Left kidney (tissue), 8 donors: ENCODE measurements around the gene HAVCR1. TPM values are rescaled to one million over a fixed set of nuclear protein-coding genes. Genes with fewer than 3 reads are reported as not detected.
A peak's percentile ranks its signal among the peaks of the same experiment; 100 is the strongest.
"Not testable (repeated sequence)": the region's sequence is repeated elsewhere in the genome, so short reads cannot be mapped to it uniquely, and the experiment has no call there.

Experiments used
- DNase-seq: peaks from one replicate; pipeline ENCODE4 v3.0.0-alpha.2; 2013
- long read RNA-seq, 8 donors: transcript quantifications; one replicate each; lab custom pipeline, GENCODE V29; 2026
- polyA plus RNA-seq: library from polyadenylated mRNA; unstranded; fragments of 120-200 nt; gene quantifications from one replicate; pipeline ENCODE4 v1.2.1, GENCODE V29; 2013; ENCODE audit not compliant: insufficient read length

Gene HAVCR1
- polyA plus RNA-seq: 4.6 TPM
- long read RNA-seq, donor 1: 0 reads
- long read RNA-seq, donor 2: 0 reads
- long read RNA-seq, donor 3: 0 reads
- long read RNA-seq, donor 4: 0 reads
- long read RNA-seq, donor 5: 0 reads
- long read RNA-seq, donor 6: 0 reads
- long read RNA-seq, donor 7: 0 reads
- long read RNA-seq, donor 8: 0 reads

GRCh38 chr5:157059093-157059539, at the start of gene HAVCR1:
Gene HAVCR1, minus strand, starts transcription at chr5:157059116. Its CDS starts 1,173 bp downstream, at chr5:157057943.
- peak; percentile 27 for DNase-seq

- DNase-seq: no peak
Measured at GRCh38 chr5:157107508-157107907, 48.6 kb upstream of the HAVCR1 start.

- DNase-seq: no peak
Measured at GRCh38 chr5:157106630-157107461, 47.9 kb upstream of the HAVCR1 start.

DNA sequence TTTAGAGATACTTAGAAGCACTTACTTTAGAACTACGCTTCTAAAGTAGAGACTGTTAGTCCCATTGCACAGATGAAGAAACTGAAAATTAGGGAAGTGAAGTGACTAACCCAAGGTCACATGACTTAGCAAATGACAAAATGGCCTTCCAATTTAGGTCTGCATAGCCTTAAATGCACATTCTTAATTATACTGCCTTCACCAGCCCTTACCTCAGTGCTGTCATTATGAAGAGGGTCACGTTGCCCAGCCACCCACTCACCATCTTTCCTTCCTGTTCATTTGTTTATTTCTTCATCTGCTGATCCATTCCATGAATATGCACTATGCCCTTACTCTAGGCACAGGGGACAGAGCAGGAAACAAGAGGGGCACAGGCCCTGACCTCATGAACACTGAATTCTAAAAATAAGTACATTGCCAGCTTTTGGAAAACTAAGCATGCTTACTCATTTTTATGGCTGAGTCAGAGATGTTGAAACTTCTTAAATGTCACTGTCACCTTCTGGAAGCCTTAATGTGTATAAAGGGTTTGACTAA, 41.3 kb upstream of the HAVCR1 start:
- no peak for DNase-seq

DNA sequence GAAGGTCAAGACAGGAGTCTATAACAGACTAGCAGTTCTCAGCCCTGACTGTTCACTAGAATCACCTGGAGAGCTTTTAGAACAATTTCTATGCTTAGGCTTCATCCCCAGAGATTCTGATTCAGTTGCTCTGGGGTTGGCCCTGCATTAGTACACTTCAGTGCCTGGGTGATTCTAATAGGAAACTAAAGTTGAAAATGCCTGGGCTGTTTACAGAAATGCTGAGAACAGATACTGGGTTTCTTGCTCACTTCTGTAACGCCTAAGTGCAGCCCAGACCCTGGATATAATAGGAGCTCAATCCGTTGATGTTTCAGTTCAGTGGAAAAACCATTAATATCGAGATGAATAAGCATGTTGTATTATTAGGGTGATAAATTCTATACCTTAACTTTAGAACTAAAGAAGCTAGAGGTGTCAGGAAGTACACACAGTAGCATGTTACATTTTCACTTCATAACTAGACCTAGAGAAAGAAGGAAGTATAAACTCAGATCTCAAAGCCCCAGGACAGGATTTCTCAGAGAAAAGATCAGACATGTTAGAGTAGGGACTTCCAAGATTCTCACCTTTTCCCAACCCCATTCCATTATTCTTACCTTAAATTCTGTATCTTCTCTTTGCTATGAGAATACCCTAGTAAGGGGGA, 29.6 kb upstream of the HAVCR1 start:
- DNase-seq: no peak

DNA sequence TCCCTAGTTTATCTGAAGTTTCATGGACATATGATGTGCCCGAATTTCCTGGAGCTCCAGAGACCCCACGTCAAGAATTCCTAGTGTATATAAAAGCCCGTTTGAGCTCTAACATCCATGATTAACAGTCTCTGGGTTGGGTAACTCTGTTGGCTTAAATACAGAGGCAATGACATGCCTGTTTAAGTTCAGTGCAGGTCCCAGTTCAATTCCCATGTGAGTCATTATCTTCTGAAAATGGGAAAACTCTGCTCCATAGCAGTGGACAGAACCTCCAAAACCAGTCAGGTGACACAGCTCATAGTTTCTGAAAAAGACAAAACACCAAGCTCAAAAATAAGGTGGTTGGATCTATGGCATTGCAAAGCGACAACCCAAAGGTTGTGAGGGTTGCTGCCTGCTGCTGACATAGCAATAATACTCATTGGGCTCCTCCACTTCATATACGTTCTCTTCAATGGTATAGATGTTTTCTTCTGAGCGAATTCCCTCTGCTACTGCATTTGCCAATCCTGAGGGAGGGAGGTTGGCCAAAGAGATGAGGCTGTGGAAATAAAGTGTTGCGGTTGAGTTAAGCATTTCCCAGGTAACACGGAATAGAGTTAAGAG, 27.9 kb upstream of the HAVCR1 start:
- DNase-seq: no peak

DNA sequence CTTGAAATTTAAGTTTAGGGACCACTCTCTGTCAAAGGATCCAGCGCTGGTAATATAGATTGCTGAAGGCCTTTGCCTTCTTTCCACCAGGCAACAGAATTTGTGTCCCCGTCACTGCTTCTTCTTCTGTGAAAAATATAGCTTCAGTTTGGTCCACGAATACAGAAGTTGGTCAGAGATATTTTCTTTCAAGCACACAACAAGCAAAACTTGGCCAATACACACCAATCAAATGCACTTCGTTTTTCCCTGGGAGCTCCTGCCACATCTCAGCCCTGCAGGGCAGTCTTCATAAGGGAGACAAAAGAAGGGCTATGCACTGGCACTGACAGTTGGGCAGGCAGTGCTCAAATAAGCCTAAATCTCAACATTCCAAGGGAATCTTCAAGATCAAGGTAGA, 27.0 kb upstream of the HAVCR1 start:
- DNase-seq: no peak

GRCh38 chr5:157080286-157080685, 21.4 kb upstream of the HAVCR1 start:
- peak; percentile 17 for DNase-seq

DNA sequence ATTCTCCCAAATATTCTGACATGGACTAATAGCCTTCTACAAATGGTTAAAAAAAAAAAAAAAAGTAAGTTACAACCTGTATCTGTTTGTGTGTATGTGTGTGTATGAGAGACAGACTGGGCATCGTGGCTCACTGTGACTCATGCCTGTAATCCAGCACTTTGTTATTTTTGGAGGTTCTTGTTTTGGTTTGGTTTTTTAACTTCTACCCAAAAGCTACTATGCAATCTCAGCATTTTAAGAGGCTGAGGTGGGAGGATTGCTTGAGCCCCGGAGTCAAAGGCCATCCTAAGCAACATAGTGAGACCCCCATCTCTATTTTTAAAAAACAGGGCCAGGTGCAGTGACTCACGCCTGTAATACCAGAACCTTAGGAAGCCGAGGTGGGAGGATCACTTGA, 17.6 kb upstream of the HAVCR1 start:
- DNase-seq: no peak

DNA sequence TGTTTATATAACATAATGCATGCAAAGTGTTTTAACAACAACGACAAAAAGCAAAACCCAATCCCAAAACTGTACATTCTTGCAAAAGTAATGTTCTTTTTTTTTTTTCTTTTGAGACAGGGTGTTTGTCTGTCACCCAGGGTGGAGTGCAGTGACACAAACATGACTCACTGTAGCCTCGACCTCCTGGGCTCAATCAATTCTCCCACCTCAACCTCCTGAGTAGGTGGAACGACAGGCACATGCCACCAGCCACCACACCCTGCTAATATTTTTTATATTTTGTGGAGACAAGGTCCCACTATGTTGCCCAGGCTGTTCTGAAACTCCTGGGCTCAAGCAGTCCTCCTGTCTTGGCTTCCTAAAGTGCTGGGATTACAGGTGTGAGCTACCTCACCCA, 13.6 kb upstream of the HAVCR1 start:
- DNase-seq: no peak

- DNase-seq: no peak
Measured at GRCh38 chr5:157069949-157070348, 11.0 kb upstream of the HAVCR1 start.

DNA sequence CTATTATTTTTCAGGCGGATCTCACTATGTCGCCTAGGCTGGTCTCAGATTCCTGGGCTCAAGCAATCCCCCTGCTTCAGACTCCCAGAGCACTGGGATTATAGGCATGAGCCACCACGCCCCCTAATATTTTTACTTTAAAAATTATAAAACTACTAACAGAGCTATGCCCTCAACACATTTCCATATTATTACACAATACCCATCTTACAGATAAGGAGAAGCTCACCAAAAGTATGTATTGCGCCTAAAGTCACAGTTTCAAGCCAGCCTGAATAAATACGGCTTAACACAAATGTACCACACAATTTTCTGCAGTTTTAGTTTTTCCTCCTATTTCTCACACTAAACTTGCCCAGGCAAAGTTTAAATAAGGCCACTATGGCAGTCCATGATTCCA, 9.9 kb upstream of the HAVCR1 start:
- no peak for DNase-seq

DNA sequence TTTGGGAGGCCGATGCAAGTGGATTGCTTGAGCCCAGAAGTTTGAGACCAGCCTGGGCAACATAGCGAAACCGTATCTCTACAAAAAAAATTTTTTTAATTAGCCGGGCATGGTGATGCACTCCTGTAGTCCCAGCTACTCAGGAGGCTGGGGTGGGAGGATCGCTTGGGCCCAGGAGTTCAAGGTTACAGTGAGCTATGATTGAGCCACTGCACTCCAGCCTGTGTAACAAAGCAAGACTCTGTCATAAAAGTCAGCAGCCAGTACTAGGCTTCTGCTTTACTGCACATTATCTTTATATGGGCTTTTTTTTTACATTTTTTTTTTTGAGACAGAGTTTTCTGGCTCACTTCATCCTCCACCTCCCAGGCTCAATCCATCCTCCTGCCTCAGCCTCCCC, 9.4 kb upstream of the HAVCR1 start:
- DNase-seq: no peak

DNA sequence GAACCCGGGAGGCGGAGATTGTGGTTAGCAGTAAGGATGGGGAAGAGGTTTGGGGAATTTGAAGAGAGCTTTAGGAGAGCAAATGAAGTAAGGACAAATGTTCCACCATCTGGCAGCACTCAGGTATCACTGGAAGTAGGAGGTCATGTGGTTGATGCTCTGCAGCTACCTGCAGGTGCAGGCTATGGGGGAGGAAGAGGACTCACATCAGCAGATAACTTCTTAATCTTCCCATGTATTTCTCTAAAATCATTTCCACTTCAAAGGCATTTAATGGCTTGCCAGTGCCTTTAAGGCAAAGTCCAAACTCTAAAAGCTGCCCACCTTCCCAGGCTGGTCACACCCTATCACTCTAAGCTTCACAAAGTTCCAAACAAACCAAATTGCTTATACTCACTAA, 8.1 kb upstream of the HAVCR1 start:
- DNase-seq: no peak

GRCh38 chr5:157066080-157066479, 7.2 kb upstream of the HAVCR1 start:
- DNase-seq: no peak

GRCh38 chr5:157063776-157064430, 5.0 kb upstream of the HAVCR1 start:
- DNase-seq: no peak

DNA sequence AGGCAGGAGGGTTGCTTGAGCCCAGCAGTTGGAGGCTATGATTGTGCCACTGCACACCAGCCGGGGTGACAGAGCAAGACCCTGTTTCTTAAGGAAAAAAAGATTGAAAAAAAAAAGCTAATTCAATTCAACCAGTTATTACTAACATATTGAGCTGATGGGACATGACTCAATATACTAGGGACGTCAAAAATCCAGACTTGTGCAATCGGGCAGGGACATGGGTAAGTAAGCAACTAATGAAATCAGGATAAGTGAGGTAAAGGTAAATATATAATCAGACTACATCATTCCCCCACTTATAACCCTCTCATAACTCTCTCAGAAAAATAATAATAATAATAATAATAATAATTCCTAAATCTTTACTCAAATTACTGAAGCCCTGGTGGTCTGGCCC, 975 bp upstream of the HAVCR1 start:
- DNase-seq: no peak

DNA sequence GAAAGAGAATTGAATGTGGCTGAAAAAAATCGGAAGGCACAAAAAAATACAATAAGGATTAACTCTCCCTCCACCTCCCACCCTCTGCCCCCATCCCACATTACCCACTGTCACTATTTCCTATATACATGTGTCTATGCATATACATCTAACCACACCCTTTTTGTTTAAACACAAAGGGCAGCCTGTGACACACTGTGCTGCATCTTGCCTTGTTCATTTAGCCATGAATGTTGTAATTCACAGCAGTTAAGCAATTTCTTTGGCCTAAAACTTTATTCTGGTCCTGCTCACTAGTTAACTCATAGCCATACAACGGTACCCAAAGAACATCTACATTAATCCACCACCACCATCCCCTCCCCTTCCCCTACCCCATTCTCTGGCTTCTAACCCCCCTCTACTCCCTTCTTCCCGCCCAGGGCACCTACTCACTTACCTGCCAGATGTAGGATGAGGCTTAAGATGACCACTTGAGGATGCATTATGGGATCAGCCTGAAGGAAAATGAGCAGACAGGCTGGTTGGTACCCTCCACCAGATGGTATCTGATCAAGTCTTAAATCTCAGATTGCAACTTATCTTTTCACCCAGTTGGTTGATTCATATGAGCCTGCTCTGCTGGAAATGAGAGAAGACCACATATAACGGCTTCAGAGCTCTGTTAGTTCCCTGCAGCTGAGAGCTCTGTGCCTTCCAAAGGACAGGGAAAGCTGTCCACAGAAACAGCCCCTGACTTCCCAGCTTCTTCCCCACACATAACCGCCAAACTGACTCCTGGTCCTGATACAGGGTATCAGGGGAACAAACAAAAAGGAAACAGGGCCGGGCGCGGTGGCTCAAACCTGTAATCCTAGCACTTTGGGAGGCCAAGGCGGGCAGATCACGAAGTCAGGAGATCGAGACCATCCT, 1.2 kb downstream of the HAVCR1 start:
- no peak for DNase-seq

DNA sequence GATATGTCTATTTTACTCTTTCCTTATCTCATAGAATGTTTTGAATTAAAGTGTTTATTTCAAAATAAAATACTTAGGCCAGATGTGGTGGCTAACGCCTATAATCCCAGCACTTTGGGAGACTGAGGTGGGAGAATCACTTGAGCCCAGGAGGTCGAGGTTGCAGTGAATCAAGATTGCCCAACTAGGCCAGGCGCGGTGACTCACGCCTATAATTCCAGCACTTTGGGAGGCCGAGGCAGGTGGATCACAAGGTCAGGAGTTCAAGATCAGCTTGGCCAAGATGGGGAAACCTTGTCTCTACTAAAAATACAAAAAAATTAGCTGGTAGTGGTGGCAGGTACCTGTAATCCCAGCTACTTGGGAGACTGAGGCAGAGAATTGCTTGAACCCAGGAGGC, 2.1 kb downstream of the HAVCR1 start:
- not testable (repeated sequence) for DNase-seq

GRCh38 chr5:157051604-157052245, 7.2 kb downstream of the HAVCR1 start:
- DNase-seq: no peak
